ENCODE data around the gene TMEM225. TPM values are rescaled to one million over a fixed set of nuclear protein-coding genes. Genes with fewer than 3 reads are reported as not detected.

Gene TMEM225
- total and polyA plus RNA-seq, 4 donors: not detected

GRCh38 chr11:123853038-123853437, 32.4 kb downstream of the TMEM225 start:
- no peak for DNase-seq (ENCODE audit: low spot score)
- Histone ChIP-seq H3K4me1 (ENCODE audit: control insufficient read depth in 4 of 4, insufficient read depth in 4 of 4, low read length in 3 of 4) (no peaks in the 10 kb centered on the region), H3K36me3 (ENCODE audit: control insufficient read depth in 4 of 4, insufficient read depth in 3 of 4, low read depth in 1 of 4, low read length in 3 of 4) (no peaks in the 10 kb centered on the region), H3K9ac (ENCODE audit: low read depth in 1 of 2, low read length in 2 of 2) (no peak overlapping the region), H3K4me3 (ENCODE audit: low read depth in 1 of 3, low read length in 3 of 3) (no peak overlapping the region), H3K27me3 (ENCODE audit: control insufficient read depth in 4 of 4, insufficient read depth in 4 of 4, low read length in 3 of 4) (peaks cover 0 to 4% (median 0%) of the 10 kb centered on the region in 4 donors), H3K9me3 (ENCODE audit: control insufficient read depth in 4 of 4, low read length in 3 of 4) (peaks cover 0 to 2% (median 0%) of the 10 kb centered on the region in 4 donors), H3K27ac (ENCODE audit: low read depth in 1 of 2, low read length in 2 of 2) (no peak overlapping the region)
- 97% methylated on average over 2 of the region's 2 CpGs for WGBS
- TF ChIP-seq, protein P1, sequence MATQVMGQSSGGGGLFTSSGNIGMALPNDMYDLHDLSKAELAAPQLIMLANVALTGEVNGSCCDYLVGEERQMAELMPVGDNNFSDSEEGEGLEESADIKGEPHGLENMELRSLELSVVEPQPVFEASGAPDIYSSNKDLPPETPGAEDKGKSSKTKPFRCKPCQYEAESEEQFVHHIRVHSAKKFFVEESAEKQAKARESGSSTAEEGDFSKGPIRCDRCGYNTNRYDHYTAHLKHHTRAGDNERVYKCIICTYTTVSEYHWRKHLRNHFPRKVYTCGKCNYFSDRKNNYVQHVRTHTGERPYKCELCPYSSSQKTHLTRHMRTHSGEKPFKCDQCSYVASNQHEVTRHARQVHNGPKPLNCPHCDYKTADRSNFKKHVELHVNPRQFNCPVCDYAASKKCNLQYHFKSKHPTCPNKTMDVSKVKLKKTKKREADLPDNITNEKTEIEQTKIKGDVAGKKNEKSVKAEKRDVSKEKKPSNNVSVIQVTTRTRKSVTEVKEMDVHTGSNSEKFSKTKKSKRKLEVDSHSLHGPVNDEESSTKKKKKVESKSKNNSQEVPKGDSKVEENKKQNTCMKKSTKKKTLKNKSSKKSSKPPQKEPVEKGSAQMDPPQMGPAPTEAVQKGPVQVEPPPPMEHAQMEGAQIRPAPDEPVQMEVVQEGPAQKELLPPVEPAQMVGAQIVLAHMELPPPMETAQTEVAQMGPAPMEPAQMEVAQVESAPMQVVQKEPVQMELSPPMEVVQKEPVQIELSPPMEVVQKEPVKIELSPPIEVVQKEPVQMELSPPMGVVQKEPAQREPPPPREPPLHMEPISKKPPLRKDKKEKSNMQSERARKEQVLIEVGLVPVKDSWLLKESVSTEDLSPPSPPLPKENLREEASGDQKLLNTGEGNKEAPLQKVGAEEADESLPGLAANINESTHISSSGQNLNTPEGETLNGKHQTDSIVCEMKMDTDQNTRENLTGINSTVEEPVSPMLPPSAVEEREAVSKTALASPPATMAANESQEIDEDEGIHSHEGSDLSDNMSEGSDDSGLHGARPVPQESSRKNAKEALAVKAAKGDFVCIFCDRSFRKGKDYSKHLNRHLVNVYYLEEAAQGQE (IDR thresholded peaks at IDR 0.05): no peak
- TF ChIP-seq HNF4G (IDR thresholded peaks at IDR 0.05): no peak
- TF ChIP-seq TAF1 (conservative IDR thresholded peaks at IDR 0.05): no peak

GRCh38 chr11:123852321-123852720, 33.1 kb downstream of the TMEM225 start:
- Histone ChIP-seq H3K9ac (ENCODE audit: low read depth in 1 of 2, low read length in 2 of 2) (no peak overlapping the region), H3K36me3 (ENCODE audit: control insufficient read depth in 4 of 4, insufficient read depth in 3 of 4, low read depth in 1 of 4, low read length in 3 of 4) (no peaks in the 10 kb centered on the region), H3K4me3 (ENCODE audit: low read depth in 1 of 3, low read length in 3 of 3) (no peak overlapping the region), H3K9me3 (ENCODE audit: control insufficient read depth in 4 of 4, low read length in 3 of 4) (peaks cover 0 to under 1% (median 0%) of the 10 kb centered on the region in 4 donors), H3K27ac (ENCODE audit: low read depth in 1 of 2, low read length in 2 of 2) (no peak overlapping the region), H3K4me1 (ENCODE audit: control insufficient read depth in 4 of 4, insufficient read depth in 4 of 4, low read length in 3 of 4) (no peaks in the 10 kb centered on the region), H3K27me3 (ENCODE audit: control insufficient read depth in 4 of 4, insufficient read depth in 4 of 4, low read length in 3 of 4) (peaks cover 0 to 4% (median 0%) of the 10 kb centered on the region in 4 donors)
- TF ChIP-seq EGR1 (IDR thresholded peaks at IDR 0.05; ENCODE audit: low read depth in 2 of 2) (no peak), TAF1 (conservative IDR thresholded peaks at IDR 0.05) (no peak), ZBTB33 (IDR thresholded peaks at IDR 0.05) (no peak), SP1 (IDR thresholded peaks at IDR 0.05) (no peak)
- TF ChIP-seq, protein P1 (IDR thresholded peaks at IDR 0.05): no peak
- DNase-seq (ENCODE audit: low spot score): no peak

DNA sequence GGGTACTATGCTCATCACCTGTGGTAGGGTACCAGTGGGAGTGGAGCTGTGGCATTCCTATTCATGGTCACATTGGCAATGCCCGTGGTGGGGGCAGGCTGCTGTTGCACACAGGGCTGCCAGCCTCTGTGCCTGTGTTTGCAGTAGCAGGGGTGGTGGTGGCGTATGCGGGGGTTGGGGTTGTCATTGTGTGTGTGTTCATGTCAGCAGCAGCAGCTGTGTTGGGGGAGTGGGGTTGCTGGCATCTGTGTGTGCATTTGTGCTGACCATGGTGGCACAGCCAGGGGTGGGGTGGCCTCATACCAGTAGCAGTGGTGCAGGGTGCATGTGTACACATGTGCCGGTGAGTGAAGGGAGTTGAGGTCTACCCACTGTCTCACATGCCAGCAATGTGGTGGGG, 34.4 kb downstream of the TMEM225 start:
- no peaks in the 10 kb centered on the region for H3K9me3 ChIP-seq (ENCODE audit: control insufficient read depth in 4 of 4, low read length in 3 of 4)
- no peak overlapping the region for H3K4me3 ChIP-seq (ENCODE audit: low read depth in 1 of 3, low read length in 3 of 3)
- DNase-seq (ENCODE audit: low spot score): no peak
- no peak overlapping the region for H3K9ac ChIP-seq (ENCODE audit: low read depth in 1 of 2, low read length in 2 of 2)
- no peak overlapping the region for H3K27ac ChIP-seq (ENCODE audit: low read depth in 1 of 2, low read length in 2 of 2)
- no peaks in the 10 kb centered on the region for H3K36me3 ChIP-seq (ENCODE audit: control insufficient read depth in 4 of 4, insufficient read depth in 3 of 4, low read depth in 1 of 4, low read length in 3 of 4)
- no peaks in the 10 kb centered on the region for H3K4me1 ChIP-seq (ENCODE audit: control insufficient read depth in 4 of 4, insufficient read depth in 4 of 4, low read length in 3 of 4)
- peaks cover 0 to 4% (median 0%) of the 10 kb centered on the region in 4 donors for H3K27me3 ChIP-seq (ENCODE audit: control insufficient read depth in 4 of 4, insufficient read depth in 4 of 4, low read length in 3 of 4)
- WGBS: 90% methylated on average over 4 of the region's 4 CpGs
- TF ChIP-seq YY1 (IDR thresholded peaks at IDR 0.05) (no peak), FOXA2 (IDR thresholded peaks at IDR 0.05) (no peak), FOXA1 (IDR thresholded peaks at IDR 0.05) (no peak), EGR1 (IDR thresholded peaks at IDR 0.05; ENCODE audit: low read depth in 2 of 2) (no peak), SP1 (IDR thresholded peaks at IDR 0.05) (no peak), RXRA (IDR thresholded peaks at IDR 0.05) (no peak)
- TF ChIP-seq, protein P2, sequence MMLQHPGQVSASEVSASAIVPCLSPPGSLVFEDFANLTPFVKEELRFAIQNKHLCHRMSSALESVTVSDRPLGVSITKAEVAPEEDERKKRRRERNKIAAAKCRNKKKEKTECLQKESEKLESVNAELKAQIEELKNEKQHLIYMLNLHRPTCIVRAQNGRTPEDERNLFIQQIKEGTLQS (IDR thresholded peaks at IDR 0.05): no peak
- TF ChIP-seq, protein P1 (IDR thresholded peaks at IDR 0.05): no peak
- TF ChIP-seq, protein P3, sequence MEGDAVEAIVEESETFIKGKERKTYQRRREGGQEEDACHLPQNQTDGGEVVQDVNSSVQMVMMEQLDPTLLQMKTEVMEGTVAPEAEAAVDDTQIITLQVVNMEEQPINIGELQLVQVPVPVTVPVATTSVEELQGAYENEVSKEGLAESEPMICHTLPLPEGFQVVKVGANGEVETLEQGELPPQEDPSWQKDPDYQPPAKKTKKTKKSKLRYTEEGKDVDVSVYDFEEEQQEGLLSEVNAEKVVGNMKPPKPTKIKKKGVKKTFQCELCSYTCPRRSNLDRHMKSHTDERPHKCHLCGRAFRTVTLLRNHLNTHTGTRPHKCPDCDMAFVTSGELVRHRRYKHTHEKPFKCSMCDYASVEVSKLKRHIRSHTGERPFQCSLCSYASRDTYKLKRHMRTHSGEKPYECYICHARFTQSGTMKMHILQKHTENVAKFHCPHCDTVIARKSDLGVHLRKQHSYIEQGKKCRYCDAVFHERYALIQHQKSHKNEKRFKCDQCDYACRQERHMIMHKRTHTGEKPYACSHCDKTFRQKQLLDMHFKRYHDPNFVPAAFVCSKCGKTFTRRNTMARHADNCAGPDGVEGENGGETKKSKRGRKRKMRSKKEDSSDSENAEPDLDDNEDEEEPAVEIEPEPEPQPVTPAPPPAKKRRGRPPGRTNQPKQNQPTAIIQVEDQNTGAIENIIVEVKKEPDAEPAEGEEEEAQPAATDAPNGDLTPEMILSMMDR (IDR thresholded peaks at IDR 0.05; ENCODE audit: low read depth, low read length, missing input control): no peak
